Mammary epithelial cell (primary cell): ENCODE data around the gene SPZ1.

Experiments used
- CTCF ChIP-seq, 2 donors: IDR thresholded peaks in 1 of 2; conservative IDR thresholded peaks in 1 of 2; 2 replicates each; pipeline ENCODE4 v1.5.1; 2011 to 2012; ENCODE audit warnings: inconsistent platforms in 2 of 2, low read length in 2 of 2, mild to moderate bottlenecking in 2 of 2, control low read depth in 1 of 2, low read depth in 1 of 2; ENCODE audit not compliant: insufficient read depth in 1 of 2; ENCODE audit errors: extremely low read depth in 1 of 2
- EZH2 ChIP-seq: IDR thresholded peaks from 2 replicates; pipeline ENCODE4 v1.6.1; 2012; ENCODE audit warnings: low read length, inconsistent platforms, borderline replicate concordance

GRCh38 chr5:80357671-80358070, 37.9 kb downstream of the SPZ1 start:
- TF ChIP-seq CTCF (conservative IDR thresholded peaks at IDR 0.05 in 1 of 2, IDR thresholded peaks at IDR 0.05 in 1 of 2; ENCODE audit: extremely low read depth in 1 of 2, insufficient read depth in 1 of 2, low read depth in 1 of 2, low read length in 2 of 2) = no peak
- TF ChIP-seq EZH2 = no peak
